Measurements from ENCODE around the gene P2RY1.

P2RY1 gene, protein sequence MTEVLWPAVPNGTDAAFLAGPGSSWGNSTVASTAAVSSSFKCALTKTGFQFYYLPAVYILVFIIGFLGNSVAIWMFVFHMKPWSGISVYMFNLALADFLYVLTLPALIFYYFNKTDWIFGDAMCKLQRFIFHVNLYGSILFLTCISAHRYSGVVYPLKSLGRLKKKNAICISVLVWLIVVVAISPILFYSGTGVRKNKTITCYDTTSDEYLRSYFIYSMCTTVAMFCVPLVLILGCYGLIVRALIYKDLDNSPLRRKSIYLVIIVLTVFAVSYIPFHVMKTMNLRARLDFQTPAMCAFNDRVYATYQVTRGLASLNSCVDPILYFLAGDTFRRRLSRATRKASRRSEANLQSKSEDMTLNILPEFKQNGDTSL

GRCh38 chr3:152834776-152835600 lies at the start of gene P2RY1:
Gene P2RY1, plus strand, starts transcription at chr3:152835131. Its CDS starts 652 bp downstream, at chr3:152835783.
- TF ChIP-seq GATA3 (IDR thresholded peaks at IDR 0.05; ENCODE audit: low read depth, low read length) (no peak), GATA2 (IDR thresholded peaks at IDR 0.05; ENCODE audit: low read depth, low read length) (no peak)

GRCh38 chr3:152786977-152787681 lies 47.8 kb upstream of the P2RY1 start:
- TF ChIP-seq GATA3 (IDR thresholded peaks at IDR 0.05; ENCODE audit: low read depth, low read length) (no peak), GATA2 (IDR thresholded peaks at IDR 0.05; ENCODE audit: low read depth, low read length) (no peak)

GRCh38 chr3:152790651-152791387 lies 44.1 kb upstream of the P2RY1 start:
- no peak for TF ChIP-seq GATA3 (IDR thresholded peaks at IDR 0.05; ENCODE audit: low read depth, low read length)
- TF ChIP-seq GATA2 (IDR thresholded peaks at IDR 0.05; ENCODE audit: low read depth, low read length): no peak

DNA sequence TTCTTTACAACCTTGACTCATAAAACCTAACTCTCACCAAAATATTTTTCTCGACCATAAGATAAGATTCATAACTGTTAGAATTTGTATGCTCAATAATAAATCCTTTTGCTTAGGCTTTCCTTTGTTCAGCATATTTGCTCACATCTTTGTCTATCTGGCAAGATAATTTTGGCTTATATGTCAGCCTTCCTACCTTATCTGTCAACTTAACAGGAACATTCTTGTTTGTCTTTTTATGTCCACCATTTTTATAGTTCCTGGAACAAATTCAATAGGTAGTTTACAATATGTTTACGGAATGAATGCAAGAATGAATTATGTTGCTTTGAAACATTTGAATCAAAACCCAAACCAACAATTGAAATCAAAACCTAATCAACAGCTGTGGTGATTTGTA lies 41.0 kb upstream of the P2RY1 start:
- TF ChIP-seq GATA2 (IDR thresholded peaks at IDR 0.05; ENCODE audit: low read depth, low read length): no peak
- no peak for TF ChIP-seq GATA3 (IDR thresholded peaks at IDR 0.05; ENCODE audit: low read depth, low read length)

DNA sequence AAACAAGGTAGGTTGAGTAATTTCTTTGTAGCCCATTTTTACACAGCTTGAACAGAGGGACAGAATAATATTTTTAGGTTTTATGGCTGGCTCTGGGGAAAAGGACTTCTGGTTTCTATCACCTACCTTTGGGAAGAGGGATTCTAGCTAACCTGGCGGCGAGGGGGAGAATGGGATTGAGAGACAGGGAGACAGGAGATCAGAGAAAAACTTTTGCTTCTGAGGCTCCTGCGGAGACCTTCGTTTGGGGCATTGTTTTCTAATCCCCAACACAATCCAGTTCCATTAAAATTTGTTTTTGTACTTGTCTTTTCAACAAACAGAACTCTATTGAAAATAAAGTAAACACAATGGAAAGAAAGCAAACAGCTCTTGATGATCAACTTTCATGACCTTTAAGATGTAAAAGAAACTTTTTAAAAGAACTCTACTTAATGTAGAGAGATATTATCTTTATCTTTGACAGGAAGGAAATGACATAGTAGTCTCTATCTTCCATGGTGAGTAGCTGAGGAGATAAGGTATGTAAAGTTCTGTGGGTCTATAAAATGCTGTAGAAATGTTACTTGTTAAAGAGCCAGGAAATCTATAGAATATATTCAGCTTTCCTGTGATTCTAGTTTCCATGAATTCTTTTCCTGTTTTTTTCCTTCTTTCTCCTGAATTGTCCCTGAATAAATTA lies 37.0 kb upstream of the P2RY1 start:
- no peak for TF ChIP-seq GATA2 (IDR thresholded peaks at IDR 0.05; ENCODE audit: low read depth, low read length)

DNA sequence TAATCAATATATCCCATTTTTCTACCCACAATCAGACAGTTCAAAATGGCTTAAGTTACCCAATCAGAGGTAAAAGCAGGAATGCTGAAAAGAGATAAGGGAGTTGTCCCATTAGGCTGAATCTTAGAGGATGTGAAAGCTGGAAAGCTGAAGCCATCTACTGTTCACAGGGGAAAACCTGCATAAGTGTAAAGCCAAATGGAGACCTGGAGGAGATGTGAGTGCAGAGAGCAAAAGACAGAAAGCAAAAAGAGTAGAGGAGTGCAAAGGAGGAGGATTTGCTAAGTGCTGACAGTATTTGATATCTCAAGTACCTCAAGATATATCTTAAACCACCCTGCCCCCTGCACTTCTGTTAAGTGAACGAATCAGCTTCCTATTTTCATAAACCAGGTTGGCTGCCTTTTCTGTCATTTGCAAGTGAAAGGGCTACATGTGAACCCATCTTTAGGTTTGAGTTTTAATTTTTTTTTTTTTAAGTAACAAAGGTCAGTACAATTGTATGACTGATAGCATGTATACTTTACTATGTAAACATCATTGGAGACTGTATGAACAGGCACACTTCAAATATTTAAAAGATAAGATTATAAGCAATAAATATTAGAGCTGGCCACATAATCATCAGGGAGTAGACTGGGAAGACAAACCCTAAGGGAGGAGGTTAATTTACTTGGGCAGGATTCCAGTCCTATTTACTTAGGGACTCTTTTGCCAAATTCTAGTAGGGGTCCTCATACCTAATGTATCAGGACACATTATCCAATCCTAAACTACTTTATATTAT lies 22.8 kb upstream of the P2RY1 start:
- TF ChIP-seq GATA3 (IDR thresholded peaks at IDR 0.05; ENCODE audit: low read depth, low read length) (no peak), GATA2 (IDR thresholded peaks at IDR 0.05; ENCODE audit: low read depth, low read length) (no peak)

DNA sequence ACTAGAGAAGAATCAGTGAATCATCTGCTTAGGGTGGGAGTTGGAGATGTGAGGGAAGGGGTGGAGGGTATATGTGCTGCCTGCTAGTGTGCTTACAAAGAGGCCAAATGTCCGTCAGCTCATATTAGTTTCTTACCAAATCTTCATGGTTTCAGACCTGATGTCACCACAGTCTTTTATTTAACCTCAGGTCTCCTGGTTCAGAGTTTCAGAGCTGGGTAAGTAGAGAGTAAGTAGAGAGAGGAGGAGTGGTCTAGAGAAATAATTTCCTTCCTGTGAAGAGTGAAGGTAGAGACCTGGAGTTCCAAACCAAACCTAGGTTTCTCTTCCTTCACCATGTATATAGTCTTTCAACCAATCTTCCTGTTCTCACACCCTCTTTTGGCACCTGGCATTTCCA lies 17.5 kb upstream of the P2RY1 start:
- TF ChIP-seq GATA3 (IDR thresholded peaks at IDR 0.05; ENCODE audit: low read depth, low read length) (no peak), GATA2 (IDR thresholded peaks at IDR 0.05; ENCODE audit: low read depth, low read length) (no peak)

DNA sequence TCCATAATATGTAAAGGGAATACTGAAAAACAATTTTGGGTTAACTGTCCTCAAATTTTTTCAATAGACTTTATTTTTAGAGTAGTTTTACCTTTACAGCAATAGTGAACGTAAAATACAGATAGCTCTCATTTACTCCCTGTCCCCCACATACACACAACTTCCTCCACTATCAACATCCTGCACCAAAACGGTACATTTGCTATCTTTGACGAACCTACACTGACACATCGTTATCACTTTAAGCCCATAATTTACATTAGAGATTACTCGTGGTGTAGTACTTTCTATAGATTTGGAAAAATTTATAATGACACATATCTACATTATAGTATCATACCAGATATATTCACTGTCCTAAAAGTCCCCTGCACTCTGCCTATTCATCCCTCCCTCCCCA lies 16.9 kb upstream of the P2RY1 start:
- TF ChIP-seq GATA3 (IDR thresholded peaks at IDR 0.05; ENCODE audit: low read depth, low read length) (no peak), GATA2 (IDR thresholded peaks at IDR 0.05; ENCODE audit: low read depth, low read length) (no peak)

GRCh38 chr3:152823173-152823572 lies 11.8 kb upstream of the P2RY1 start:
- TF ChIP-seq GATA3 (IDR thresholded peaks at IDR 0.05; ENCODE audit: low read depth, low read length) (no peak), GATA2 (IDR thresholded peaks at IDR 0.05; ENCODE audit: low read depth, low read length) (no peak)

- TF ChIP-seq GATA2 (IDR thresholded peaks at IDR 0.05; ENCODE audit: low read depth, low read length): no peak
Observed at GRCh38 chr3:152823781-152824180, 11.2 kb upstream of the P2RY1 start.

DNA sequence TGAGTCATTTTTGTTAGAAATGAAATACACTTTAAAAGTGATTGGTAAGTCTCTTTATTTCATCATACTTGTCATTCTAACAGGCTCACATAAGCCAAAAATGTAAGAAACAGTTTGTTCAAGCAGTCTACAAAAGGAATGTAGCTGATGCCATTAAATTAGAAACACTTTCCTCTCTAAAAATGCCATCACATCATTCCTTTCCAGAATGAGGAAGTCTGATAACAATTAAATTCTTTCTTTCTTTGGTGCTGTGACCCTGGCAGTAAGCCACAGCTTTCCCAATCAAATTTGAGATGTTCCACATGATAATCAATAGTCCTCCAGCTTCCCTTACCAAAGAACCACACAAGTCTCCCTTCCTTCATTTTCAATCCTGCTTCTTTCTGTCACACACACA lies 9.4 kb upstream of the P2RY1 start:
- TF ChIP-seq GATA2 (IDR thresholded peaks at IDR 0.05; ENCODE audit: low read depth, low read length) (no peak), GATA3 (IDR thresholded peaks at IDR 0.05; ENCODE audit: low read depth, low read length) (no peak)

GRCh38 chr3:152826476-152826875 lies 8.5 kb upstream of the P2RY1 start:
- no peak for TF ChIP-seq GATA3 (IDR thresholded peaks at IDR 0.05; ENCODE audit: low read depth, low read length)
- TF ChIP-seq GATA2 (IDR thresholded peaks at IDR 0.05; ENCODE audit: low read depth, low read length): no peak

DNA sequence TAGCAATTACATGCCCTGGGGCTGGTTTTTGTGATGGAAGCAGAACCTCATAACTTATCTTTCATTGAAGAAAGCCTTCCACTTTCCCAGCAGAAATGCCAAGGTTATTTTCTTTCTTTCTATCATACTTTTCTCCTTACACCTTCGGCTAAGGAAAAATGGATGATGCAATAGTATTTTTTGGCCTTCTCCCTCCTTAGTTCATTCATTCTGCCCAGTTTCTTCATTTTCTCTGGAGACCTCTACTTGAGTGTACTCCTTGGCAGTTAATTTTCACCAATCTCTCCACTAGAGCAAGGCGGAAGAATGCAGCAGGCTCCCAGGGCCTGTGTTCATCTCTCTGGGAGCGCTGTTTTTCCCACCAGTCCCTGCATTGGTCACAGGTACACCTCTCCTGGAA lies 7.6 kb upstream of the P2RY1 start:
- TF ChIP-seq GATA3 (IDR thresholded peaks at IDR 0.05; ENCODE audit: low read depth, low read length) (no peak), GATA2 (IDR thresholded peaks at IDR 0.05; ENCODE audit: low read depth, low read length) (no peak)
